ENCODE measurements around the gene AK3. TPM values are rescaled to one million over a fixed set of nuclear protein-coding genes. Genes with fewer than 3 reads are reported as not detected.

Gene AK3
- total and polyA plus RNA-seq, 2 of the 8 experiments (the other 6 are each of a cell fraction or from before 2014, with no cell fraction given) = 8.9 to 30.0 TPM

GRCh38 chr9:4742246-4742645, 1.2 kb upstream of the AK3 start (continued):
- TF ChIP-seq CHD7 (IDR thresholded peaks at IDR 0.05; ENCODE audit: insufficient replicate concordance, low read length) (no peak), RBBP5 (IDR thresholded peaks at IDR 0.05; ENCODE audit: borderline replicate concordance, low read depth, low read length) (no peak), KDM1A (IDR thresholded peaks at IDR 0.05; ENCODE audit: borderline replicate concordance, low read length) (no peak), TAF1 (IDR thresholded peaks at IDR 0.05; ENCODE audit: low read depth, low read length) (no peak), YY1 (IDR thresholded peaks at IDR 0.05; ENCODE audit: low read depth, low read length) (no peak)

All from H1 (cell line).